Heart left ventricle (tissue), 13 donors: ENCODE measurements around the gene GPR89A.

Source experiments
- CTCF ChIP-seq, 12 donors: fragments of 200-600 bp; sonication (generic) in 4 of 12; IDR thresholded peaks; one replicate each; pipeline versions ENCODE4 v1.5.0 to v1.8.0; 2018 to 2022; ENCODE audit warnings: antibody characterized with exemption in 12 of 12, mild to moderate bottlenecking in 5 of 12
- POLR2A ChIP-seq, 2 donors: fragments of 450-650 bp; IDR thresholded peaks; one replicate each; pipeline ENCODE4 v1.6.1; 2017; ENCODE audit warnings: antibody characterized with exemption in 2 of 2, mild to moderate bottlenecking in 2 of 2, moderate library complexity in 2 of 2
- donor health status: ischemic (EF 13 %, LVEDD 7.1; RV severe dilation, severe dysfunction).
- donor health status: DM: no; HTN: yes; CAD: no.
- donor health status: DM: no; HTN: no; CAD: no.
- donor health status: ischemic (EF 25% LVEDD 6.9; RV normal size, moderate dysfunction).
- donor health status: ischemic (EF 25% LVEDD 5.7; RV mildly dilated, moderate dysfunction).
- donor health status: ischemic (EF 35%, LVEDD 5.7; RV mildly dilated, moderate dysfunction).
- donor health status: nonischemic (EF 11% LVEDD 7.7; RV severe dilation, severe dysfunction).
- donor health status: DM: yes; HTN: yes; CAD: no.
- donor health status: PGD.
- donor health status: ischemic (EF 29% LVEDD 5.4; RV normal size, mild dysfunction).
- donor health status: nonischemic (EF 23%, LVEDD 6.1; RV moderate dilation, normal function).

- TF ChIP-seq CTCF (IDR thresholded peaks at IDR 0.05) (no peak), POLR2A (IDR thresholded peaks at IDR 0.05) (no peak)
These were observed 88.8 kb downstream of the GPR89A start for GRCh38 chr1:145696630-145696960.
